GM23248 (cell line): ENCODE data around the gene PLCH2.

Experiments
- EZH2 ChIP-seq: fragments of 200-600 bp; sonication (generic); IDR thresholded peaks from 2 replicates; pipeline ENCODE4 v1.6.1; 2018; ENCODE audit warnings: antibody characterized with exemption, mild to moderate bottlenecking; ENCODE audit not compliant: insufficient read depth, poor library complexity, severe bottlenecking
- EZH2phosphoT487 ChIP-seq: fragments of 200-600 bp; sonication (generic); IDR thresholded peaks from 2 replicates; pipeline ENCODE4 v1.6.1; 2018; ENCODE audit warnings: antibody characterized with exemption, moderate library complexity, mild to moderate bottlenecking, low read depth; ENCODE audit not compliant: insufficient read depth

GRCh38 chr1:2470290-2471158 lies 5.6 kb upstream of the PLCH2 start:
- no peak for TF ChIP-seq EZH2phosphoT487
- no peak for TF ChIP-seq EZH2
